OCI-LY7 (cell line): Measurements from ENCODE around the gene CFTR.

Experiments
- EZH2phosphoT487 ChIP-seq: fragments of 200-600 bp; sonication (generic); IDR thresholded peaks from 2 replicates; pipeline ENCODE4 v1.6.1; 2018; ENCODE audit warnings: low read depth, borderline replicate concordance, mild to moderate bottlenecking, mixed run types, antibody characterized with exemption, low read length, moderate library complexity, mixed read lengths
- TF ChIP-seq, protein P1 (sequence below): fragments of 200-600 bp; sonication (generic); conservative IDR thresholded peaks from 2 replicates; pipeline ENCODE4 v1.5.1; 2014; ENCODE audit warnings: mild to moderate bottlenecking, antibody characterized with exemption, low read length, moderate library complexity, mixed read lengths

GRCh38 chr7:117664047-117664446 is 184.2 kb downstream of the CFTR start:
- TF ChIP-seq, protein P1, sequence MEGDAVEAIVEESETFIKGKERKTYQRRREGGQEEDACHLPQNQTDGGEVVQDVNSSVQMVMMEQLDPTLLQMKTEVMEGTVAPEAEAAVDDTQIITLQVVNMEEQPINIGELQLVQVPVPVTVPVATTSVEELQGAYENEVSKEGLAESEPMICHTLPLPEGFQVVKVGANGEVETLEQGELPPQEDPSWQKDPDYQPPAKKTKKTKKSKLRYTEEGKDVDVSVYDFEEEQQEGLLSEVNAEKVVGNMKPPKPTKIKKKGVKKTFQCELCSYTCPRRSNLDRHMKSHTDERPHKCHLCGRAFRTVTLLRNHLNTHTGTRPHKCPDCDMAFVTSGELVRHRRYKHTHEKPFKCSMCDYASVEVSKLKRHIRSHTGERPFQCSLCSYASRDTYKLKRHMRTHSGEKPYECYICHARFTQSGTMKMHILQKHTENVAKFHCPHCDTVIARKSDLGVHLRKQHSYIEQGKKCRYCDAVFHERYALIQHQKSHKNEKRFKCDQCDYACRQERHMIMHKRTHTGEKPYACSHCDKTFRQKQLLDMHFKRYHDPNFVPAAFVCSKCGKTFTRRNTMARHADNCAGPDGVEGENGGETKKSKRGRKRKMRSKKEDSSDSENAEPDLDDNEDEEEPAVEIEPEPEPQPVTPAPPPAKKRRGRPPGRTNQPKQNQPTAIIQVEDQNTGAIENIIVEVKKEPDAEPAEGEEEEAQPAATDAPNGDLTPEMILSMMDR = no peak
- TF ChIP-seq EZH2phosphoT487 = no peak
